ENCODE data around the gene DGCR6.
"Not testable (repeated sequence)": the region's sequence is repeated elsewhere in the genome, so short reads cannot be mapped to it uniquely, and the experiment has no call there.

DGCR6 gene

DNA sequence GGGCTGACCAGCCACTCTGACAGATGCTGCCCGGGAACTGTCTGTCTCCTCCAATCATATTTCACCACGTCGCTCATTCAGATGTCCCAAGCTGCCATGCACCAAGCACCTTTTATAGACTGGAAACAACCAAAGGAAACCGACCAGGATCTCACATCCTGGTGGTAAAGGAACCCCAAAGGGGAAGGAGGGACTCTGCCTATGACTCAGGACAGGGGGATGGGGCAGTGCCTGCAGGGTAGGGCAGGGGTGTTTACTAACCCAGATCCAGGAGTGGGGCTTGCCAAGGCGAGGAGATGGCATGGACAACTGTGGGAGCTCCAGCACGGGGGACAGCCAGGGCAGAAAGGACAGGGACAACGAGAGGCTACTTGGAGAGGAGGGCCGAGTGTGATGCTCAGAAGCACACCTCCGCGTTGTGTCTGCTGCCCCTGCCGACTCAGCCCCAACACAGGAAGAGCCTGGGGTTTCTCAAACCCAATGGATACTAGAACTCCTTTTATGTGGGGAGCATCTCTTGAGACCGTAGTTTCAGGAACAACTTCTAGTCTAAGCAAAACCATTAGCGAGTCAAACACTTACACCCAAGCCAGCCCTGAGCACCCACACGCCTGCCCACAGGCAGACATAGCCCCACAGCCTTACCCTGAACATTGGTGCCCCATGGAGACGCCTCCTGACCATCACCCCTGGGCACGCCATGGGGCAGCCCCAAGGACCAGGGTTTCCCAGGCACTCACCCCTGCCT lies 26.0 kb downstream of the DGCR6 start:
- no peak for DNase-seq

DNA sequence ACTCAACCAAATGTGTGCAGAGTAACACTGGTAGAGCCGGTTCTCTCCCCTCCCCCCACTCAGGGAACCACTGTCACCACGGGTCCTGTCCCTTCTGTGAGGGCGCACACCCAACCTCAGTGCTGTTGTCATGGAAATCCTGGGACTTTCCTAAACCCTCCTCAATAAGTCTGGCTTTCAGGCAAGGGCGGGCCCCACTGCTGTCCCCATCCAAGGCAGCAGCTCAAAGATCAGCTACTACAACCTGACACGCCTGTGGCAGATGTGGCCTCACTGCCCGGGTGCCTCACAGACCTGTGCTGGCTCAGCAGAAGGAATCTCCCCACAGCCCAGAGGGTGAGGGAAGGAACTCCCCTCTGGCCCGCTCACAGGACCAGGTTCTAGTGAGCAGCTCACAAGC lies 27.8 kb downstream of the DGCR6 start:
- no peak for DNase-seq

DNA sequence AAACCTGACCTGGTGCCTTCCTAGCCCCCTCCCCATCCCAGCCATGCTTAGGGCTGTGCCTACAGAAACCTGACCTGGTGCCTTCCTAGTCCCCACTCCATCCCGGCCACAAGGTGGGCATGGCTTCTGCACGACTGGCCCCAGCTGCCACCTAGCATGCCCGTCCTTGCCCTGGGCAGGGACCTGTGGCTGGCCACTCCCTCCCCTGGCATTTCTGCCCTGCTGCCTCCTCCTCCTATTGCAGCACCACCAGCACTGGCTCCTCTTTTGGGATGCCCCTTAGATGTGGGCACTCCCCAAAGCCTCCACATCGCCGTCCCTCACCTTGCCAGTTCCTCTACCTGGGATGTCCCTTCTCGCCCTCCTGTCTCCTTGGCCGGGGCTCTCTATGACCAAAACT lies 28.6 kb downstream of the DGCR6 start:
- DNase-seq: not testable (repeated sequence)

- DNase-seq: no peak
These were observed 29.9 kb downstream of the DGCR6 start, which contains the start of gene PRODH for GRCh38 chr22:18935889-18936529. Gene PRODH, minus strand, starts transcription at chr22:18936293. Its CDS starts 6 bp downstream, at chr22:18936287.

DNA sequence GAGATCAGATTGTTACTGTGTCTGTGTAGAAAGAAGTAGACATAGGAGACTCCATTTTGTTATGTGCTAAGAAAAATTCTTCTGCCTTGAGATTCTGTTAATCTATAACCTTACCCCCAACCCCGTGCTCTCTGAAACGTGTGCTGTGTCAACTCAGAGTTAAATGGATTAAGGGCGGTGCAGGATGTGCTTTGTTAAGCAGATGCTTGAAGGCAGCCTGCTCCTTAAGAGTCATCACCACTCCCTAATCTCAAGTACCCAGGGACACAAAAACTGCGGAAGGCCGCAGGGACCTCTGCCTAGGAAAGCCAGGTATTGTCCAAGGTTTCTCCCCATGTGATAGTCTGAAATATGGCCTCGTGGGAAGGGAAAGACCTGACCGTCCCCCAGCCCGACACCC lies 32.6 kb downstream of the DGCR6 start:
- DNase-seq: not testable (repeated sequence)

DNA sequence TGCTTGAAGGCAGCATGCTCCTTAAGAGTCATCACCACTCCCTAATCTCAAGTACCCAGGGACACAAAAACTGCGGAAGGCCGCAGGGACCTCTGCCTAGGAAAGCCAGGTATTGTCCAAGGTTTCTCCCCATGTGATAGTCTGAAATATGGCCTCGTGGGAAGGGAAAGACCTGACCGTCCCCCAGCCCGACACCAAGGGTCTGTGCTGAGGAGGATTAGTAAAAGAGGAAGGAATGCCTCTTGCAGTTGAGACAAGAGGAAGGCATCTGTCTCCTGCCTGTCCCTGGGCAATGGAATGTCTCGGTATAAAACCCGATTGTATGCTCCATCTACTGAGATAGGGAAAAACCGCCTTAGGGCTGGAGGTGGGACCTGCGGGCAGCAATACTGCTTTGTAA lies 41.0 kb downstream of the DGCR6 start:
- DNase-seq: not testable (repeated sequence)

DNA sequence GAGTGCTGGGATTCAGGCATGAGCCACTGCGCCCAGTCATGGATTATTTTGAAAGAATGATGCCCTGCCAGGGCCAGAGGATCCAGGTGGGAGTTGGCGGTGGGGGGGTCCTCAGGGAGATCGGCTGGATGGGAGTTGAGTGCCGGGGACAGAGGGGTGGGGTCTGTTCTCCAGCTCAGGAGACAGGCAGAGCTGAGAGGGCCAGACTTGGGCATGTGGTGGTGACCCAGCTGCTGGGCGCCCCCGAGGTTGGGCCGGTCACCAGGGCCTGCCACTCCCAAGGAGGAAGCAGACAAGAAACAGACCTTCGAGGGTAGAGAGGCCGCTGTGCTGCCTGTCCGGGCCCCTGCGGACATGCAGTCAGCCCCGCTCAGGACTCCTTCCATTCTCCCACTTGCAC lies 41.8 kb downstream of the DGCR6 start:
- DNase-seq: no peak

DNA sequence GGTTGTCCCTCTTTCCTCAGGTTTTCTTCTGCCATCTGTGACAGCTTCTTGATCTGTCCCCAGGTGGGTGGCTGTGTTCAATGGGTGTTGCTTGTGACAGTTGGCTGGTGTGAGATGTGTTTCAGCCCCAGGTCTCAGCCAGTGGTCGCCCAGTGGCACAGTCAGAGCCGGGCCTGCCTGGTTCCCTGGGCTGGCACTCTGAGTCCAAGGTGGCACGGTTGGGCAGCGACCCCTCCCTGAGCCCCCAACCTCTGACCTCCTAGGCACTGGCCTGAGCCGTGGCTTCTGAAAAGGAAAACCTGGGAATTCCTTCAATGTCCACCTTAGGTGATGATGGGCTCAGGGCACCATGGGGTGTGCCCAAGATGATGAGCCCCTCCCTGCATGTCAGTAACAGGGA lies 44.0 kb downstream of the DGCR6 start:
- DNase-seq: no peak

- no peak for DNase-seq
These were observed 45.9 kb downstream of the DGCR6 start for GRCh38 chr22:18952022-18952421.

DNA sequence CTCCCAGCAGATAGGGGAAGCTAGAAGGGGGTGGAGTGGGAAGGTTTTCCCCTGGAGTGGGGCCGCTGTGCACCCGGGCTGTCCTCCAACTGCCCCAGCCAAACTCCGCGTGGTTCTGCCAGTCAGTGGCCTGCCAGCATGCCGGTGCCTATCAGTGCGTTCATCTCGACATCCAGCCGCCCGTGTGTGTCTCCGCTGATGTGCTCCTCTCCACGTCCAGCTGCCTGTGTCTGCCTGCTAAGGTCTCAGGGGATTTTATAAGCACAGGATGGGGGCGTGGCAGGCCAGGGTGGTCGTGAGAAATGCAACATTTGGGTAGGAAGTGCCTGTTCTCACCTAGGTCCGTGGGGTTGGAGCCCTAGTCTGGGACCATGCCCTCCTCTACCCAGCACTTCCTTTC lies 47.0 kb downstream of the DGCR6 start:
- not testable (repeated sequence) for DNase-seq

DNA sequence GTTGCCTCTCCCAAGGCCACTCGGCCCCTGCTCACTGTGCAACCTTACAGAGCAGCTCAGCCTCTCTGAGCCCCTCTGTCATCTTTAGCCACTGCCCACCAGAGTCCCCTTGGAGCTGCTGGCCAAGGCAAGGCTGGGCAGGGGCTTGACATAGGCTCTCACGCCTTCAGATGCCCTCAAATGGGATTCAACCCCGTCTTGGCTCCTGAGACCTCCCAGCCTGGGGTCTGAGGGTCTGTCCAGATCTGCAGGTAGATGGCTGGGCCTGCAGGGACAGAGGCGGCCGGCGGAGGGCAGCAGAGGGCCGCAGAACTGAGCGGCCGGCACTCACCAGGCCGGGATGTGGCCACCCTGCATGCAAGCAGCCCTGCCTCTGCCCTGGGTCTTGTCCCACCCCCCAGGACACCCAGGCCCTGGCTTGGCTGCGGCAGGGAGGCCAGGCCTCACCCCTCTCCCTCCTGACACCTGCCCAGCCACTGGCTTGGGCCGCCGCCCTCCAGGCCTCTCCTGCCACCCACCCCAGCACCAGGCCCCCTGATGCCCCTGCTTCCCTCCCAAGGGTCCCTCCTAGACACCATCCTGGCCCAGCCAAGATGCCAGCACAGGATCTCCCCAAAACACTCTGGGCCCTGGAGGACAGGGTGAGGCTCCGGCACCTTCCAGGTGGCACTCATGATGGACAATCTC lies 48.3 kb downstream of the DGCR6 start:
- DNase-seq: peak; percentile 44

DNA sequence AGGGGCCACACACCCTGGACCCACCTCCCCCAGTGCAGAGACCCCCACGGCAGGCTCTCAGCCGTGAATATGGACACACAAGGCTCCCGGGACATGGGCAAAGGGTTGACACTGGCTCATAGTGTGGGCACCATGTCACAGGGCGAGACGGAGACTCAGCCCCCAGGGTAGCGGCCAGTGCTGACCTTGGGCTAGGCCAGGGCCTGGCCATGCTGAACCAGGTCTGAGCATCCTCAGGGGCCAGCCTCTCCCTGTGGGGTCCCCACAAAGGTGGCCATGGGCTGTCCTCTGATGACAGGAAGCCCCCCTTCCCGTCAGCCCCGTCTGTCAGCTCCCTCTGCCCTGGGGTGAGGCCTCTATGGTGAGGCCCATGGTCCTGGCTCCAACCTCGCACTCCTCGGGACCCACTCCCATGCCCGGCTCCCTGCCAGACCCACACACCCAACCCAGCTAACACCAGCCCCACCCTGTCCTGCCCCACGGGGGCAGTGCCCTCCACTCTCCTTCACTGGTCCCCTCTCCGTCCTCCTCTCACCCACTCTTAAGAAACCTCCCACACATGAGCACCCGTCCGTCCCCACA lies 49.0 kb downstream of the DGCR6 start:
- no peak for DNase-seq

GRCh38 chr22:18955696-18956095 lies 49.6 kb downstream of the DGCR6 start:
- no peak for DNase-seq

DNA sequence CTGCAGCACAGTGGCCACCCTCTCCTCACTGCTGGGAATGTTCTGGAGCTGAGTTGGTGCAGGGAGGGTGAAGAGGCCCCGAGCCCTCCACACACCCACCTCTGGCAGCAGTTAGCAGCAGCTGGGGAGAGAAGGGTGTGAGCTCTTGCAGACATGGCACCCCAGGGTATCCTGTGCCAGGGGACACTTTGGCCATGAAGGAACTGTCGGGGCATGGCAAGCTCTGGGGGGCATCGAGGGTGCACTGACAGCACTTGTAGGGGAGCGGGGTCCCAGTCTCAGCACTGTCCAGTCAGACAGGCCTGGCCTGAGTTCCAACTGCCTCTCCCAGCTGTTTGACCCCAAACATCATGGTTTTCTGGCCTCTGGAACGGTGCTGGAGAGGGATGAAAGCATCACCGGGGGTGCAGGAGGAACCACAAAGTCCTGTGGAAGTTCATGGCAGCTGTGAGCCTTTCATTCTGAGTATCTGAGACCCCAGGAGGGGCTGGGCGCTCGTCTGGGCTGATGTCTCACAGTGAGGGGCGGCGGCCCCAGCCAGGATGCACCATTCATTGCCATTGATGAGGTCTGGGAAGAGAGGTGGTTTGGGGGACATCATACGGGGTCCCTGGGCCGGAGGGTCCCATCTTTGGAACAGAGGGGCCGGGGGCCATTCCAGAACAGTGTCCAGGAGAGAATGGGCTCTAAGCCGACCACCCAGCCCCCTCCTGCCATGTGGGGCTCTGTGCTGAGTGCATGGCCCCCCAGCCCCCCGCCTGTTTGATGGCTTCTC lies 50.2 kb downstream of the DGCR6 start:
- not testable (repeated sequence) for DNase-seq

DNA sequence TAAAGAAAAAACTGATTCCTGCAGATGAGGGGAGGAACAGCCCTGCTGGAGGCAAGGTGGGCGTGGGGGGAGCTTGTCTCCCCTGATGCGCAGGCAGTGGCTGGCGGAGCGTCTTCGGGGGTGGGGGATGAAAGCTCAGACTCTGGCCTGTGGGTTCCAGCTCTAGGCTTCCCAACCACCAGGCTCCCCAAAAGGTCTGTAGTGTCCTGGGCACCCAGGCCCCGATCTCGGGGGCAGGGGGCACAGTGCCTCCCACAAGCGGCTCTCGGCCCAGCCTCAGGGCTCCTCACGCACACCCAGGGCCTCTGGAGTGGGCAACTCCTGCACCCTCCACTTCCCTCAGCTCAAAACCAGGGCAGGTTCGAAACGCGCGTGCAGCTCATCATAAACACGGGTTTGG lies 50.8 kb downstream of the DGCR6 start:
- not testable (repeated sequence) for DNase-seq

DNA sequence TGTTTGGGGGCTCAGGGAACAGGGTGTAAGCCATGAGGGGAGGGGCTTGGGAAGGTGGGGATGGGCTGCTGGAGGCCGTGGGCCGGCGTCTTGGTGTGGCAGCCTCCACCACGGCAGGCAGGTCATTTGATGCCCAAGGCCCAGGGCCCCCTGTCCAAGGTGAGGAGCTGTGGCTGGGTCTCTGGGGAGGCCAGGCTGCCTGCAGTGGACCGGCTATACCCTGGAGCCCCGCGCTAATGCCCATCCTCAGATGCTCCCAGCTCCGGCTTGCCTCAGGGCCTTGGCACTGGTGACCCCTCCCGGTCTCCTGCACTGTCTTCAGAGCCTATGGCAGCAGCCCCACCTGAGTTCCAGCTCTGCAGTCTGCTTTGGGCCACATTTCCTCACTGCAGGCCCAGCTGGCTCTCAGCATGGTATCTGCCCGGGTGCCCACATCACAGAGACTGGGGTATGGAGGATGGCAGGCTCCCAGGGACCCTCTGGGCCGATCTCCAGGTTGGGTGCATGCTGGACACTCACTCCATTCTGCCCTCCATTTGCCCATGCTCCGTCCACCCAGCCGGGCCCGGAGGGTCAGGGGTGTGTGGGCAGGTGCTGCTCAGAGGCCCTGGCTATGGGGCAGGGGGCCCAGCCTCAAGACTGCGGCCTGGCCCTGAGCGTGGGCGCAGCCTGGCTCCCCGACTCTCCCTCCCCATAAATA lies 51.7 kb downstream of the DGCR6 start:
- not testable (repeated sequence) for DNase-seq

GRCh38 chr22:18958321-18958705 lies 52.2 kb downstream of the DGCR6 start:
- DNase-seq: not testable (repeated sequence)

DNA sequence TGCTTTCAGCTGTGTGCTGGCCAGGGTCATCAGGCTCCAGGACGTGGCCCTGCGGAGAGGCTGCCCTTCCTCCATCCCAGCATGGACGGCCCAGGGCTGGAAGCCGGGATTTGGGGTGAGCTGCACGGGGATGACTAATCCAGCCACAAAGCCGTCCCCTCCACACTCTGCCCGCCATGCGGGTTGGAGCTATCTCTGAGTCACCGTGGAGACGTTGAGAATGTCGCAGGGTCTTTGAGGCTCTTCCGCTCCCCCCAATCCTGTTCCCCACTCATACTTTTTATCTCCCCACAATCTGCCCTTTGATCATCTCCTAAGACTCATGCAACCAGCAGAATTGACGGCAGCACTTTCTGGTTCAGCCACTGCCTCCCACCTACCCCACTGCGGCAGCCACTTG lies 52.6 kb downstream of the DGCR6 start:
- DNase-seq: not testable (repeated sequence)

- not testable (repeated sequence) for DNase-seq
These were observed 53.1 kb downstream of the DGCR6 start for GRCh38 chr22:18959266-18959665.

- not testable (repeated sequence) for DNase-seq
These were observed 53.6 kb downstream of the DGCR6 start for GRCh38 chr22:18959741-18960140.

DNA sequence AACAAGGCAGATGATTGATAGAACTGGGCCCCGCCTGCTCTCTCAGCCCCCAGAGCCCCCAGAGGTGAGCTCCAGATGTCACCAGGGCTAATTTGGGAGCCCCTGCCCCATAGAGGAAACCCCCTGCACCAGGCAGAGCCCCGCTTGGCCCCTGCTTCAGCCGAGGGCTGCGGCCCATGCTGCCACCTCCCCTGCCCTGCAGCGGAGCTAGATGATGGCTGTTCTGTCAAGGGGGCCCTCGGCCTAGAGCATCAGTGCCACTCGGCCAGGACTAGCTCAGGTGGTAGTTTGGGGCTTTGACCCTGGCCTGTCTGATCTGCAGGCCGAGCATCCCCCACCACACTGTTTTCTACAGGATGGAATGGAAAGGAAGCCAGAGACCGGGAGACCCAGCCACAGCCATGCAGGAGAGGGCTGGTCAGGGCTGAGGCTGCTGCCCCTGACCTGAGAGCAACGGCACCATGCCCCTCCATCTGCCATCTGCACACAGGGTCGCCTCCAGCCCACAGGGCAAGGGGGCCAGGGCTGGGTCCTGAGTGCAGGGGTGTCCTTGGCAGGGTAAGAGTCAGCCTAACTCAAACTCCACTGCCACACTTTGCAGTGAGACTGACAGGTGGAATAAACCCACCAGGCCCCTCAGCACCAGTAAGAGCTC lies 54.2 kb downstream of the DGCR6 start:
- not testable (repeated sequence) for DNase-seq

Data from fibroblast of upper back skin (primary cell).